HepG2 (cell line): ENCODE results near the gene ESF1. TPM values are rescaled to one million over a fixed set of nuclear protein-coding genes. Genes with fewer than 3 reads are reported as not detected.

ENCODE experiments used
- EHMT2 ChIP-seq: fragments of 200-600 bp; sonication (generic); IDR thresholded peaks from 2 replicates; pipeline ENCODE4 v1.7.0; 2017; ENCODE audit warnings: antibody characterized with exemption, low read depth, low read length, borderline replicate concordance
- NCOA2 ChIP-seq: sonication (generic); formaldehyde crosslinking; IDR thresholded peaks from 2 replicates; pipeline ENCODE4 v1.8.0; 2022; ENCODE audit warnings: inconsistent platforms
- NR2F6 ChIP-seq, 2 experiments: IDR thresholded peaks; 2 replicates each; pipeline ENCODE4 v1.6.1; 2016; ENCODE audit warnings: antibody characterized with exemption in 1 of 2, mild to moderate bottlenecking in 1 of 2
- RFX1 ChIP-seq: fragments of 450-650 bp; IDR thresholded peaks from 2 replicates; pipeline ENCODE4 v1.6.1; 2017
- SAFB2 ChIP-seq: sonication (generic); formaldehyde crosslinking; IDR thresholded peaks from 2 replicates; pipeline ENCODE4 v1.5.1; 2020; ENCODE audit warnings: missing genetic modification reagents, low read depth, mild to moderate bottlenecking, borderline replicate concordance
- TBX2 ChIP-seq: sonication (generic); formaldehyde crosslinking; IDR thresholded peaks from 2 replicates; pipeline ENCODE4 v1.5.0; 2020; ENCODE audit warnings: missing genetic modification reagents, mild to moderate bottlenecking, borderline replicate concordance
- polyA plus RNA-seq, 8 experiments: library from polyadenylated mRNA; depleted of rRNA in 3 of 8; stranded (reverse) in 7 of 8; unstranded in 1 of 8; fragments of >200 nt; fragmentation: Illumina TruSeq in 4 of 8; extraction: Trizol in 4 of 8; gene quantifications; 2 replicates each; pipeline versions ENCODE4 v1.2.1 to v1.2.3, GENCODE V29; 2011 to 2016; ENCODE audit warnings: low read depth in 4 of 8, missing spikeins in 1 of 8, mixed read lengths in 1 of 8; ENCODE audit not compliant: insufficient read depth in 1 of 8
- total RNA-seq, 5 experiments: library from RNA; depleted of rRNA; stranded (reverse); fragments of >200 nt; fragmentation: Illumina TruSeq; extraction: Trizol; gene quantifications; 2 replicates each; pipeline ENCODE4 v1.2.3, GENCODE V29; 2016; ENCODE audit warnings: low read depth in 1 of 5
- TF ChIP-seq, protein P1 (sequence below): sonication (generic); formaldehyde crosslinking; IDR thresholded peaks from 2 replicates; pipeline ENCODE4 v1.5.1; 2020; ENCODE audit warnings: missing genetic modification reagents, mild to moderate bottlenecking, borderline replicate concordance
- TF ChIP-seq, protein P2 (sequence below): sonication (generic); formaldehyde crosslinking; IDR thresholded peaks from 2 replicates; pipeline ENCODE4 v1.8.0; 2022; ENCODE audit warnings: mild to moderate bottlenecking, missing genetic modification reagents, moderate library complexity
- TF ChIP-seq, protein P3 (sequence below): sonication (generic); formaldehyde crosslinking; IDR thresholded peaks from 2 replicates; pipeline ENCODE4 v1.4.0; 2020; ENCODE audit warnings: missing genetic modification reagents, borderline replicate concordance
- TF ChIP-seq, protein P4 (sequence below): sonication (generic); formaldehyde crosslinking; IDR thresholded peaks from 2 replicates; pipeline ENCODE4; 2020; ENCODE audit warnings: missing genetic modification reagents, mild to moderate bottlenecking, borderline replicate concordance
- TF ChIP-seq, protein P5 (sequence below): IDR thresholded peaks from 2 replicates; pipeline ENCODE4 v1.6.1; 2012; ENCODE audit warnings: inconsistent platforms
- TF ChIP-seq, protein P6 (sequence below): IDR thresholded peaks from 2 replicates; pipeline ENCODE4 v1.6.1; 2016; ENCODE audit warnings: missing compliant biosample characterization, missing genetic modification reagents, borderline replicate concordance
- TF ChIP-seq, protein P7 (sequence below): sonication (generic); formaldehyde crosslinking; IDR thresholded peaks from 2 replicates; pipeline ENCODE4 v1.8.1; 2023; ENCODE audit warnings: mild to moderate bottlenecking, inconsistent platforms, moderate library complexity, missing genetic modification reagents, borderline replicate concordance

ESF1 gene
- total and polyA plus RNA-seq, 2 of the 13 experiments (the other 11 are each of a cell fraction or from before 2014, with no cell fraction given): 7.3 to 66.9 TPM

DNA sequence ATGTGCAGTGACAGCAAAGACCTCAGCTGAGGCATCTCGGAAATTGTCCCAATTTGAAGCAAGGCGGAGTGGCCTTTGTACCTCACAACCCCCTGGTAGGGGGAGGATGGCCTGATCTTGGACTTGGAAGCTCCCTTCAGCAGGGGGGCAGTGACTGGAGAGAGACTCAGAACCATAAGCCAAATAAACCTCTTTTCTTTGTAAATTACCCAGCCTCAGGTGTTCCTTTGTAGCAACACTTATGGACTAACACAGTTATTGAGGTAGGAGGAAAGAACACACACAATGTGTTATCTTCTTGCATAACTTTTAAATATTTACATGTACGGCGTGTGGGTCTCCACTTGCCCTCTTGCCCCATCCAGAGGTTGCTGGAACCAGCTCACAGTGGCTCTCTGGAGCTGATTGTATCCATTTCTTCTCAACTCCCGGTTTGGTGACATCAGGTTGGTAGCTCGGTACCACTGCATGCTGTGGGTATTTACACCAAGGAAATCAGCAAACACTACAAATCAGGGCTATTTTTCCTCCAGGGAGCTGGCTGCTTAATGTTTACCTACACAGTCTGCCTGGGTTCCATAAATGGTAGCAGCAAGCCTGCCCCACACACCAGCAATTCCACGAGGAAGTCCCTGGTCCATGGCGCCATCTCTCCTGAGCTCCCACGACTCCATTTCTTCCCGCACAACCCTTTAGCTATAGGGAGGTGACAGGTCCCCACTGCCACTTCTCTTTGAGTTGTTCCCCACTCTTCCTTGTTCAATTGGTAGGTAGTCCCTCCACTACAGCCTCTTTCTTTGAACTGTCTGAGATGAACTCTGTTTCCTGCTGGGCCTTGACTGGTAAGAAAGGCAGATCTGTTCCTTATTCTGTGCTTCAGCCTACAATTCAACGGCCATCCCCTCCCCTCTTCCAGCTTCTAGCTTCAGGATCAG lies 91.7 kb downstream of the ESF1 start (continued):
- TF ChIP-seq, protein P1, sequence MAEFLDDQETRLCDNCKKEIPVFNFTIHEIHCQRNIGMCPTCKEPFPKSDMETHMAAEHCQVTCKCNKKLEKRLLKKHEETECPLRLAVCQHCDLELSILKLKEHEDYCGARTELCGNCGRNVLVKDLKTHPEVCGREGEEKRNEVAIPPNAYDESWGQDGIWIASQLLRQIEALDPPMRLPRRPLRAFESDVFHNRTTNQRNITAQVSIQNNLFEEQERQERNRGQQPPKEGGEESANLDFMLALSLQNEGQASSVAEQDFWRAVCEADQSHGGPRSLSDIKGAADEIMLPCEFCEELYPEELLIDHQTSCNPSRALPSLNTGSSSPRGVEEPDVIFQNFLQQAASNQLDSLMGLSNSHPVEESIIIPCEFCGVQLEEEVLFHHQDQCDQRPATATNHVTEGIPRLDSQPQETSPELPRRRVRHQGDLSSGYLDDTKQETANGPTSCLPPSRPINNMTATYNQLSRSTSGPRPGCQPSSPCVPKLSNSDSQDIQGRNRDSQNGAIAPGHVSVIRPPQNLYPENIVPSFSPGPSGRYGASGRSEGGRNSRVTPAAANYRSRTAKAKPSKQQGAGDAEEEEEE (CRISPR knock-in tag): 0 out of 2 replicates have a peak, but pooled peaks have one; percentile 19
- TF ChIP-seq, protein P2, sequence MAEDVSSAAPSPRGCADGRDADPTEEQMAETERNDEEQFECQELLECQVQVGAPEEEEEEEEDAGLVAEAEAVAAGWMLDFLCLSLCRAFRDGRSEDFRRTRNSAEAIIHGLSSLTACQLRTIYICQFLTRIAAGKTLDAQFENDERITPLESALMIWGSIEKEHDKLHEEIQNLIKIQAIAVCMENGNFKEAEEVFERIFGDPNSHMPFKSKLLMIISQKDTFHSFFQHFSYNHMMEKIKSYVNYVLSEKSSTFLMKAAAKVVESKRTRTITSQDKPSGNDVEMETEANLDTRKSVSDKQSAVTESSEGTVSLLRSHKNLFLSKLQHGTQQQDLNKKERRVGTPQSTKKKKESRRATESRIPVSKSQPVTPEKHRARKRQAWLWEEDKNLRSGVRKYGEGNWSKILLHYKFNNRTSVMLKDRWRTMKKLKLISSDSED: no peak
- TF ChIP-seq NCOA2: peak; percentile 80
- peak; percentile 85 for TF ChIP-seq EHMT2
- peak; percentile 68; the same call in 1 of the 2 replicates for TF ChIP-seq NR2F6 (IDR thresholded peaks at IDR 0.05)
- TF ChIP-seq NR2F6 (CRISPR knock-in tag; IDR thresholded peaks at IDR 0.05): peak; percentile 85
- peak; percentile 91 for TF ChIP-seq TBX2 (CRISPR knock-in tag)
- TF ChIP-seq, protein P3, sequence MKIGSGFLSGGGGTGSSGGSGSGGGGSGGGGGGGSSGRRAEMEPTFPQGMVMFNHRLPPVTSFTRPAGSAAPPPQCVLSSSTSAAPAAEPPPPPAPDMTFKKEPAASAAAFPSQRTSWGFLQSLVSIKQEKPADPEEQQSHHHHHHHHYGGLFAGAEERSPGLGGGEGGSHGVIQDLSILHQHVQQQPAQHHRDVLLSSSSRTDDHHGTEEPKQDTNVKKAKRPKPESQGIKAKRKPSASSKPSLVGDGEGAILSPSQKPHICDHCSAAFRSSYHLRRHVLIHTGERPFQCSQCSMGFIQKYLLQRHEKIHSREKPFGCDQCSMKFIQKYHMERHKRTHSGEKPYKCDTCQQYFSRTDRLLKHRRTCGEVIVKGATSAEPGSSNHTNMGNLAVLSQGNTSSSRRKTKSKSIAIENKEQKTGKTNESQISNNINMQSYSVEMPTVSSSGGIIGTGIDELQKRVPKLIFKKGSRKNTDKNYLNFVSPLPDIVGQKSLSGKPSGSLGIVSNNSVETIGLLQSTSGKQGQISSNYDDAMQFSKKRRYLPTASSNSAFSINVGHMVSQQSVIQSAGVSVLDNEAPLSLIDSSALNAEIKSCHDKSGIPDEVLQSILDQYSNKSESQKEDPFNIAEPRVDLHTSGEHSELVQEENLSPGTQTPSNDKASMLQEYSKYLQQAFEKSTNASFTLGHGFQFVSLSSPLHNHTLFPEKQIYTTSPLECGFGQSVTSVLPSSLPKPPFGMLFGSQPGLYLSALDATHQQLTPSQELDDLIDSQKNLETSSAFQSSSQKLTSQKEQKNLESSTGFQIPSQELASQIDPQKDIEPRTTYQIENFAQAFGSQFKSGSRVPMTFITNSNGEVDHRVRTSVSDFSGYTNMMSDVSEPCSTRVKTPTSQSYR (CRISPR knock-in tag): peak; percentile 75
- TF ChIP-seq, protein P4, sequence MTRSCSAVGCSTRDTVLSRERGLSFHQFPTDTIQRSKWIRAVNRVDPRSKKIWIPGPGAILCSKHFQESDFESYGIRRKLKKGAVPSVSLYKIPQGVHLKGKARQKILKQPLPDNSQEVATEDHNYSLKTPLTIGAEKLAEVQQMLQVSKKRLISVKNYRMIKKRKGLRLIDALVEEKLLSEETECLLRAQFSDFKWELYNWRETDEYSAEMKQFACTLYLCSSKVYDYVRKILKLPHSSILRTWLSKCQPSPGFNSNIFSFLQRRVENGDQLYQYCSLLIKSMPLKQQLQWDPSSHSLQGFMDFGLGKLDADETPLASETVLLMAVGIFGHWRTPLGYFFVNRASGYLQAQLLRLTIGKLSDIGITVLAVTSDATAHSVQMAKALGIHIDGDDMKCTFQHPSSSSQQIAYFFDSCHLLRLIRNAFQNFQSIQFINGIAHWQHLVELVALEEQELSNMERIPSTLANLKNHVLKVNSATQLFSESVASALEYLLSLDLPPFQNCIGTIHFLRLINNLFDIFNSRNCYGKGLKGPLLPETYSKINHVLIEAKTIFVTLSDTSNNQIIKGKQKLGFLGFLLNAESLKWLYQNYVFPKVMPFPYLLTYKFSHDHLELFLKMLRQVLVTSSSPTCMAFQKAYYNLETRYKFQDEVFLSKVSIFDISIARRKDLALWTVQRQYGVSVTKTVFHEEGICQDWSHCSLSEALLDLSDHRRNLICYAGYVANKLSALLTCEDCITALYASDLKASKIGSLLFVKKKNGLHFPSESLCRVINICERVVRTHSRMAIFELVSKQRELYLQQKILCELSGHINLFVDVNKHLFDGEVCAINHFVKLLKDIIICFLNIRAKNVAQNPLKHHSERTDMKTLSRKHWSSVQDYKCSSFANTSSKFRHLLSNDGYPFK (CRISPR knock-in tag): peak; percentile 23; the same call in 1 of the 2 replicates
- TF ChIP-seq, protein P5, sequence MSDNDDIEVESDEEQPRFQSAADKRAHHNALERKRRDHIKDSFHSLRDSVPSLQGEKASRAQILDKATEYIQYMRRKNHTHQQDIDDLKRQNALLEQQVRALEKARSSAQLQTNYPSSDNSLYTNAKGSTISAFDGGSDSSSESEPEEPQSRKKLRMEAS: peak; percentile 49; the same call in 1 of the 2 replicates
- TF ChIP-seq, protein P6, sequence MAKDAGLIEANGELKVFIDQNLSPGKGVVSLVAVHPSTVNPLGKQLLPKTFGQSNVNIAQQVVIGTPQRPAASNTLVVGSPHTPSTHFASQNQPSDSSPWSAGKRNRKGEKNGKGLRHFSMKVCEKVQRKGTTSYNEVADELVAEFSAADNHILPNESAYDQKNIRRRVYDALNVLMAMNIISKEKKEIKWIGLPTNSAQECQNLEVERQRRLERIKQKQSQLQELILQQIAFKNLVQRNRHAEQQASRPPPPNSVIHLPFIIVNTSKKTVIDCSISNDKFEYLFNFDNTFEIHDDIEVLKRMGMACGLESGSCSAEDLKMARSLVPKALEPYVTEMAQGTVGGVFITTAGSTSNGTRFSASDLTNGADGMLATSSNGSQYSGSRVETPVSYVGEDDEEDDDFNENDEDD: 0 out of 2 replicates have a peak, but pooled peaks have one; percentile 37
- no peak for TF ChIP-seq RFX1
- TF ChIP-seq SAFB2: no peak
- TF ChIP-seq, protein P7, sequence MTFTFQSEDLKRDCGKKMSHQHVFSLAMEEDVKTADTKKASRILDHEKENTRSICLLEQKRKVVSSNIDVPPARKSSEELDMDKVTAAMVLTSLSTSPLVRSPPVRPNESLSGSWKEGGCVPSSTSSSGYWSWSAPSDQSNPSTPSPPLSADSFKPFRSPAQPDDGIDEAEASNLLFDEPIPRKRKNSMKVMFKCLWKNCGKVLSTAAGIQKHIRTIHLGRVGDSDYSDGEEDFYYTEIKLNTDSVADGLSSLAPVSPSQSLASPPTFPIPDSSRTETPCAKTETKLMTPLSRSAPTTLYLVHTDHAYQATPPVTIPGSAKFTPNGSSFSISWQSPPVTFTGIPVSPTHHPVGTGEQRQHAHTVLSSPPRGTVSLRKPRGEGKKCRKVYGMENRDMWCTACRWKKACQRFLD (CRISPR knock-in tag): no peak
